Caco-2 (cell line): Measurements from ENCODE around the gene FBXO48. TPM values are rescaled to one million over a fixed set of nuclear protein-coding genes. Genes with fewer than 3 reads are reported as not detected.

Source experiments
- BruUV-seq: library from RNA; stranded (reverse); fragments of 400-500 nt; replicated peaks from 2 replicates; lab custom pipeline; 2021; lab: Mats Ljungman, UMichigan
- CTCF ChIA-PET: fragments of 300-600 bp; sonication (Branson Sonifier 250); formaldehyde crosslinking; loops from one replicate; lab custom pipeline; 2022; ENCODE audit warnings: antibody characterized with exemption; lab: Charles Lee
- POLR2A ChIA-PET: fragments of 300-600 bp; sonication (Branson Sonifier 250); formaldehyde crosslinking; loops from one replicate; lab custom pipeline; 2022; ENCODE audit warnings: antibody characterized with exemption; lab: Charles Lee
- DNase-seq, 2 experiments: peaks; one replicate each; pipeline versions ENCODE4 v3.0.0 to v3.0.0-alpha.2; 2020 to 2022
- H3K27me3 ChIP-seq: replicated peaks from 2 replicates; pipeline ENCODE4 v1.6.0; 2011; ENCODE audit warnings: low read length; ENCODE audit not compliant: control insufficient read depth, insufficient read depth
- H3K36me3 ChIP-seq: 2 replicates; pipeline ENCODE4 v1.5.1; 2011; ENCODE audit warnings: low read length; ENCODE audit not compliant: control insufficient read depth, insufficient read depth
- H3K4me1 ChIP-seq: fragments of 250-450 bp; sonication (Bioruptor Pico); 2 replicates; pipeline ENCODE4 v1.5.1; 2020; ENCODE audit warnings: mild to moderate bottlenecking
- H3K4me3 ChIP-seq: 2 replicates; pipeline ENCODE4 v1.5.1; 2011; ENCODE audit warnings: low read depth, mild to moderate bottlenecking, control low read depth, low read length
- H3K9me3 ChIP-seq: fragments of 250-450 bp; sonication (Bioruptor Pico); 2 replicates; pipeline ENCODE4 v1.5.1; 2020; ENCODE audit warnings: mild to moderate bottlenecking, moderate library complexity
- H3K27ac Mint-ChIP-seq: one replicate; pipeline ENCODE4 v1.8.0; 2022; ENCODE audit warnings: mixed read lengths; ENCODE audit not compliant: unreplicated experiment
- H3K27me3 Mint-ChIP-seq: one replicate; pipeline ENCODE4 v1.8.0; 2022; ENCODE audit warnings: mixed read lengths; ENCODE audit not compliant: insufficient read depth, unreplicated experiment
- H3K36me3 Mint-ChIP-seq: one replicate; pipeline ENCODE4 v1.8.0; 2022; ENCODE audit warnings: mild to moderate bottlenecking, mixed read lengths; ENCODE audit not compliant: insufficient read depth, unreplicated experiment
- H3K4me1 Mint-ChIP-seq: one replicate; pipeline ENCODE4 v1.8.0; 2022; ENCODE audit warnings: low read depth, mixed read lengths; ENCODE audit not compliant: unreplicated experiment
- H3K4me3 Mint-ChIP-seq: one replicate; pipeline ENCODE4 v1.8.0; 2022; ENCODE audit warnings: mild to moderate bottlenecking, moderate library complexity, mixed read lengths; ENCODE audit not compliant: unreplicated experiment
- H3K9me3 Mint-ChIP-seq: one replicate; pipeline ENCODE4 v1.8.0; 2022; ENCODE audit warnings: mixed read lengths; ENCODE audit not compliant: unreplicated experiment
- CTCF ChIP-seq, 2 experiments: fragments of 200-600 bp in 1 of 2; IDR thresholded peaks; 1 replicate in 1 of 2; 2 replicates in 1 of 2; pipeline versions ENCODE4 v1.5.1 to v1.8.0; 2011 to 2022; ENCODE audit warnings: antibody characterized with exemption in 1 of 2, control low read depth in 1 of 2, inconsistent platforms in 1 of 2, low read depth in 1 of 2, low read length in 1 of 2, mild to moderate bottlenecking in 1 of 2, moderate library complexity in 1 of 2; ENCODE audit not compliant: insufficient read depth in 1 of 2, severe bottlenecking in 1 of 2, unreplicated experiment in 1 of 2
- intact Hi-C: fragments of 100-400 bp; cut with micrococcal nuclease; formaldehyde crosslinking; loops from one replicate; pipeline ENCODE4 v1.10.0; 2022; ENCODE audit not compliant: unreplicated experiment
- total RNA-seq: library from RNA; stranded (reverse); gene quantifications from 2 replicates; pipeline ENCODE4 v1.2.3, GENCODE V29; 2022

Gene FBXO48
- total RNA-seq, 1 experiment from 2014 or later = 1.2 TPM

DNA sequence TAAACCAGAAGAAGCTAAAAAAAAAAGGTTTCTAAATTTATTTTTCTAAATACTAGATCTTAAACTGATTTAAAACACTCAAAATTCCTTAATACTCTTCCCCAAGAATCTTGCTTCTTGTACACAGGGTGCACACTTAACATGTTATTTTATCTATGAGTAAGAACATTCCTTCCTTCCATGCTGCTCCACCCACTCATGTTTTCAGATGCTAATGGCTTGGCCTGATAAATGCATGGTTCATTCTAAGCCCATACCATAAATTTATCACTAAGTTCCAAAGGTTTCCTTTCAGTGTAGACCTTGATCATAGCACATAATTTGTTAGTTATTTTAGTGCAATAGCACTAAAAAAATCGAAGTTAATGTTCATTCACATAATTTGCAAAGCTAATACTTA, 8.1 kb downstream of the FBXO48 start:
- H3K4me1 ChIP-seq = no peaks in the 10 kb centered on the region
- no peaks in the 10 kb centered on the region for H3K36me3 Mint-ChIP-seq
- H3K4me3 Mint-ChIP-seq = no peak overlapping the region
- no TSS peak for BruUV-seq
- H3K36me3 ChIP-seq = no peaks in the 10 kb centered on the region
- POLR2A ChIA-PET = no interaction called here
- DNase-seq = no peak
- H3K4me1 Mint-ChIP-seq = no peaks in the 10 kb centered on the region
- no peaks in the 10 kb centered on the region for H3K9me3 Mint-ChIP-seq
- H3K9me3 ChIP-seq = no peaks in the 10 kb centered on the region
- CTCF ChIA-PET = interaction anchor here (0.7 kb wide), 1 partner anchor 18 kb away, joined by 3 read pairs; no protein-coding TSS in a partner anchor
- no peak overlapping the region for H3K4me3 ChIP-seq
- no peak for TF ChIP-seq CTCF (IDR thresholded peaks at IDR 0.05; ENCODE audit: insufficient read depth in 1 of 2, low read depth in 1 of 2, low read length in 1 of 2, severe bottlenecking in 1 of 2, unreplicated experiment in 1 of 2)
- no peak overlapping the region for H3K27ac Mint-ChIP-seq
- H3K27me3 ChIP-seq = no peaks in the 10 kb centered on the region
- intact Hi-C loops = no loop called here
- no peaks in the 10 kb centered on the region for H3K27me3 Mint-ChIP-seq

DNA sequence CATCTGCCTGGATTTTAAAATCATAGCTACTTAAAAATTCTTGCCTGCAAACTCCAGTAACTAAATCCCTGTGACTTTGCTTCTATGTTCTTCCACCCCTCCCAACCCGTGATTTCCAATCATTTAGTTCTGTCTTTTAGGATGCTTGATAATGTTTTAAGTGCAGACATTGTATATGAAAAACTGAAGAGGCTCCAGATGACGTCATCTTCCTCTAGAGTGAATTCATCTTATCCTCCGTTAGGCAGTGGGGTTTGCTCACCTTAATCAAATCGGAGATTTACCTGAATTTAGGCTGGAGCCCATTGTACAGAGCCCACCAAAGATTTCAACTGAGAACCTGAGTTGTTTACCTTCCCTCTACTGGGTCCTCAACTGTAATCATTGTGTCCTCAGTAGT, 10.9 kb downstream of the FBXO48 start:
- no peak for DNase-seq
- Mint-ChIP-seq H3K36me3 (no peaks in the 10 kb centered on the region), H3K27me3 (no peaks in the 10 kb centered on the region), H3K9me3 (no peaks in the 10 kb centered on the region), H3K4me1 (no peaks in the 10 kb centered on the region), H3K4me3 (no peak overlapping the region), H3K27ac (no peak overlapping the region)
- Histone ChIP-seq H3K4me1 (no peaks in the 10 kb centered on the region), H3K9me3 (no peaks in the 10 kb centered on the region), H3K27me3 (no peaks in the 10 kb centered on the region), H3K36me3 (no peaks in the 10 kb centered on the region), H3K4me3 (no peak overlapping the region)
- intact Hi-C loops = no loop called here
- POLR2A ChIA-PET = no interaction called here
- CTCF ChIA-PET = no interaction called here
- no peak for TF ChIP-seq CTCF (IDR thresholded peaks at IDR 0.05; ENCODE audit: insufficient read depth in 1 of 2, low read depth in 1 of 2, low read length in 1 of 2, severe bottlenecking in 1 of 2, unreplicated experiment in 1 of 2)
- BruUV-seq = no TSS peak

DNA sequence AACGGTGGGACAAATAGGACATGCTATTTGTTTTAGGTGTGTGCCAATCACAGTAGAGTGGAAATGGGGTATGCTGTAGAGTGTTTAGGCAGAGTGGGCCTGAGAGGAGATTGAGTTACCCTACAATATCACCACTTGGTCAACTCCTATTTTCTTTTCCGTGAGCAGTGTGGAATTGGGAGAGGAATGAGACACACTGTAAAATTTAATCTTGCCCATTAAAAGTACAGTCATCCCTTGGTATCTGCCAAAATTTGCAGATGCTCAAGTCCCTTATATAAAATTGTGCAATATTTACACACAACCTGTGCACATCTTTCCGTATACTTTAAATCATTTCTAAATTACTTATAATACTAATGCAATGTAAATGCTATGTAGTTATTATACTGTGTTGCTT, 12.4 kb downstream of the FBXO48 start:
- no peak for TF ChIP-seq CTCF (IDR thresholded peaks at IDR 0.05; ENCODE audit: insufficient read depth in 1 of 2, low read depth in 1 of 2, low read length in 1 of 2, severe bottlenecking in 1 of 2, unreplicated experiment in 1 of 2)
- H3K36me3 Mint-ChIP-seq = no peaks in the 10 kb centered on the region
- H3K36me3 ChIP-seq = no peaks in the 10 kb centered on the region
- no peaks in the 10 kb centered on the region for H3K4me1 ChIP-seq
- H3K9me3 ChIP-seq = no peaks in the 10 kb centered on the region
- intact Hi-C loops = no loop called here
- no peak overlapping the region for H3K4me3 ChIP-seq
- no peaks in the 10 kb centered on the region for H3K27me3 Mint-ChIP-seq
- no TSS peak for BruUV-seq
- H3K4me3 Mint-ChIP-seq = no peak overlapping the region
- no peaks in the 10 kb centered on the region for H3K27me3 ChIP-seq
- no peak overlapping the region for H3K27ac Mint-ChIP-seq
- DNase-seq = no peak
- CTCF ChIA-PET = interaction anchor here (1.1 kb wide), 1 partner anchor 14 kb away, joined by 5 read pairs; no protein-coding TSS in a partner anchor
- POLR2A ChIA-PET = no interaction called here
- H3K9me3 Mint-ChIP-seq = no peaks in the 10 kb centered on the region
- no peaks in the 10 kb centered on the region for H3K4me1 Mint-ChIP-seq
